Activated CD4-positive, alpha-beta memory T cell treated with anti-CD3 and anti-CD28 coated beads for 36 hours (primary cell): ENCODE results near the gene SGF29. TPM values are rescaled to one million over a fixed set of nuclear protein-coding genes. Genes with fewer than 3 reads are reported as not detected.

Experiments used
- CTCF ChIA-PET: fragments of 350-600 bp; sonication (Branson Sonifier 250); formaldehyde crosslinking; loops from one replicate; lab custom pipeline; 2021; ENCODE audit warnings: antibody characterized with exemption, inconsistent platforms; lab: Charles Lee
- POLR2A ChIA-PET: fragments of 350-600 bp; sonication (Branson Sonifier 250); formaldehyde crosslinking; loops from one replicate; lab custom pipeline; 2021; ENCODE audit warnings: antibody characterized with exemption; lab: Charles Lee
- DNase-seq: peaks from one replicate; pipeline ENCODE4 v3.0.0-alpha.2; 2020
- H3K27ac Mint-ChIP-seq: one replicate; pipeline ENCODE4 v1.8.0; 2021; ENCODE audit warnings: mixed read lengths
- H3K27me3 Mint-ChIP-seq: one replicate; pipeline ENCODE4 v1.8.0; 2021; ENCODE audit warnings: mixed read lengths
- H3K36me3 Mint-ChIP-seq: one replicate; pipeline ENCODE4 v1.8.0; 2021; ENCODE audit warnings: mixed read lengths
- H3K4me1 Mint-ChIP-seq: one replicate; pipeline ENCODE4 v1.8.0; 2021; ENCODE audit warnings: low read depth, mixed read lengths
- H3K4me3 Mint-ChIP-seq: one replicate; pipeline ENCODE4 v1.8.0; 2021; ENCODE audit warnings: mild to moderate bottlenecking, mixed read lengths
- H3K9me3 Mint-ChIP-seq: one replicate; pipeline ENCODE4 v1.8.0; 2021; ENCODE audit warnings: mixed read lengths
- intact Hi-C: fragments of 100-400 bp; cut with micrococcal nuclease; formaldehyde crosslinking; loops from one replicate; pipeline ENCODE4 v1.15.1; 2023
- total RNA-seq, 2 experiments: library from RNA; stranded (reverse); gene quantifications; one replicate each; pipeline ENCODE4 v1.2.3, GENCODE V29; 2021

Gene SGF29
- total RNA-seq, 2 experiments from 2014 or later, result 17.8 to 18.5 TPM

DNA sequence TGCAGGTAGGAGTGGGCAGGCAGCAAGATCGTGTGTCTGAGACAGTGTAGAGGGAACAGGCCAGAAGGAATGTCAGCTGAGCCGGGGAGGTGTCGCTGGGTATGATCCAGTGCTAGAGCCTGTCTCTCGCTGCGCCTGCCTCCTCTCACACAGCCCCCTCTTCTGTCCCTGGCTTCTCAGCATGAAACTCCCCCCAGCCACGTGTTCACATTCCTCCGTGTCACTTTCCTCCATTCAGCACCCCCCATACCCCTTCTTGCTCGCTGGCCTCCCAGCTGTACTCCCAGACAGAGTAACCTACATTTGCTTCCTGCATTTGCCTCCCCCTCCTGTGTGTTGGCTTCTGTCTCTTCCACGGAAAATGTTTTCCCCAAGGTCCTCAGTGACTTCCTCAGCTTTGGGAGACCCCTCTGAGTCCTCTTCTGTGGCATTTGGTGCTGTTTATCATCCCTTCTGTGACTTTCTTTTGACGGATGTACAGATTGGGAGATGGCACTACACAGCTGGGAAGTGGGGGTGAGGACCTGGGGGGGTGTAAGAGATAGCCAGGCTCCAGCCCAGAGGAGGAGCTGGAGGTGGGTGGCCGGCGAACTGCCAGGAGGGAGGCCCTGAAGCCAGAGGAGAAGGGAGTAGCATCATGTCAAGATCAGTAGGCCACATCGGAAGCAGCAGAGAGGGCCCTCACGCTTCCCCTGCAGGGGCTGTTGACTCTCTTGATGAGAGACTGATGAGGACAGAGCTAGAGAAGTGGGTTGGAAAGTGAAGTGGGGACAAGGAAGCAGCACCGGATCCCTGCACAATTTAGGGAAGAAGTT is 19.2 kb downstream of the SGF29 start:
- H3K27ac Mint-ChIP-seq, result no peak overlapping the region
- CTCF ChIA-PET, result interaction anchor here (1.2 kb wide), 1 partner anchor 25 kb away, joined by 3 read pairs; no protein-coding TSS in a partner anchor
- H3K36me3 Mint-ChIP-seq, result peaks cover 1% of the 10 kb centered on the region
- no peak overlapping the region for H3K4me3 Mint-ChIP-seq
- DNase-seq, result no peak
- no peaks in the 10 kb centered on the region for H3K27me3 Mint-ChIP-seq
- POLR2A ChIA-PET, result no interaction called here
- H3K9me3 Mint-ChIP-seq, result no peaks in the 10 kb centered on the region
- H3K4me1 Mint-ChIP-seq, result peaks cover 5% of the 10 kb centered on the region
- intact Hi-C loops, result no loop called here

GRCh38 chr16:28573738-28574718 is 20.3 kb downstream of the SGF29 start:
- DNase-seq, result no peak
- Mint-ChIP-seq H3K4me3 (no peak overlapping the region), H3K4me1 (peaks cover 7% of the 10 kb centered on the region), H3K27me3 (no peaks in the 10 kb centered on the region), H3K36me3 (peaks cover 1% of the 10 kb centered on the region), H3K9me3 (no peaks in the 10 kb centered on the region), H3K27ac (no peak overlapping the region)
- ChIA-PET POLR2A (no interaction called here), CTCF (interaction anchor here (1.2 kb wide), 1 partner anchor 24 kb away, joined by 3 read pairs; no protein-coding TSS in a partner anchor)
- intact Hi-C loops, result no loop called here

DNA sequence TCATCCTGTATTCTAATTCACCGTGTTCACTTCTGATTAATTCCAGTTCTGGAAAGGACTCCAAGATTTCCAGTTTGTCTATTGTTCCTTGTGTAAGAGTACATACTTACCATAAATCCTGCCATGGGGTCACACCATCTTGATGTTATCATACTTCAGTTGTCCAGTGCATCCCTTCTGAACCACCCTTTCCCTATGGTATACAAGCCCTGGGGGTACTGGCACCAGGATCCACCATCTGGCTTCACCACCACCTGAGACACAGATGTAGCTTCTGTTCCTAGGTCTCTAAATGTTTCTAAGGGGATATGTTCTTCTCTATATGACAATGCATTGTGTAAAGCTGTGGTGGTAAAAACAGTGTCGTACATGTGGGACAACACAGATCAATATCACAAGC is 21.2 kb downstream of the SGF29 start:
- CTCF ChIA-PET, result no interaction called here
- Mint-ChIP-seq H3K9me3 (no peaks in the 10 kb centered on the region), H3K27me3 (no peaks in the 10 kb centered on the region), H3K4me3 (no peak overlapping the region), H3K4me1 (peaks cover 7% of the 10 kb centered on the region), H3K36me3 (peaks cover 1% of the 10 kb centered on the region), H3K27ac (no peak overlapping the region)
- DNase-seq, result no peak
- POLR2A ChIA-PET, result no interaction called here
- intact Hi-C loops, result no loop called here

- Mint-ChIP-seq H3K4me1 (peaks cover 7% of the 10 kb centered on the region), H3K36me3 (peaks cover 1% of the 10 kb centered on the region), H3K27ac (no peak overlapping the region), H3K27me3 (no peaks in the 10 kb centered on the region), H3K4me3 (no peak overlapping the region), H3K9me3 (no peaks in the 10 kb centered on the region)
- intact Hi-C loops, result no loop called here
- no peak for DNase-seq
- POLR2A ChIA-PET, result no interaction called here
- CTCF ChIA-PET, result no interaction called here
Observed at GRCh38 chr16:28575446-28576109, 21.9 kb downstream of the SGF29 start.

DNA sequence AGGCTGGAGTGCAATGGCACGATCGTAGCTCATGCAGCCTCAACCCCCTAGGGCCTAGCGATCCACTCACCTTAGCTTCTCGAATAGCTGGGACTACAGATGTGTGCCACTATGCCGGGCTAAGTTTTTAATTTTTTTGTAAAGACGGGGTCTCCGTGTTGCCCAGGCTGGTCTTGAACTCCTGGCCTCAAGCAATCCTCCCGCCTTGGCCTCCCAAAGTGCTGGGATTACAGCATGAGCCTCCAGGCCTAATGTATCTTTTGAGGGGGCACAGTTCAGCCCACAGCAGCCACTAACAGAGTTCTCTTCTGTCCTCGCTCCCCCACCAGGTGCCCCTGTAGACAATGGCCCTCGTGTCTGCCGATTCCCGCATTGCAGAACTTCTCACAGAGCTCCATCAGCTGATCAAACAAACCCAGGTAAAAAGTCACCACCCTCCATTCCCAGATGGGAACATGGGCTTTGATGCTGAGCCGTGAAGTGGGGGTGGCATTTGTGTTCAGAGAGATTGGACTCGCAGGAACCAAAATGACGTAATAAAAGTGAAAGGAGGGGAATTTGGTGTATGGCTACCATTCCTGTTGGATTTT is 27.1 kb downstream of the SGF29 start:
- POLR2A ChIA-PET, result interaction anchor here (1.2 kb wide), 1 partner anchor 39 kb away, joined by 3 read pairs; no protein-coding TSS in a partner anchor
- no peak for DNase-seq
- H3K27ac Mint-ChIP-seq, result no peak overlapping the region
- intact Hi-C loops, result no loop called here
- H3K9me3 Mint-ChIP-seq, result no peaks in the 10 kb centered on the region
- CTCF ChIA-PET, result interaction anchor here (0.9 kb wide), 1 partner anchor 365 kb away, joined by 3 read pairs; no protein-coding TSS in a partner anchor
- no peaks in the 10 kb centered on the region for H3K27me3 Mint-ChIP-seq
- no peak overlapping the region for H3K4me3 Mint-ChIP-seq
- H3K36me3 Mint-ChIP-seq, result peaks cover 13% of the 10 kb centered on the region
- peaks cover 2% of the 10 kb centered on the region for H3K4me1 Mint-ChIP-seq

DNA sequence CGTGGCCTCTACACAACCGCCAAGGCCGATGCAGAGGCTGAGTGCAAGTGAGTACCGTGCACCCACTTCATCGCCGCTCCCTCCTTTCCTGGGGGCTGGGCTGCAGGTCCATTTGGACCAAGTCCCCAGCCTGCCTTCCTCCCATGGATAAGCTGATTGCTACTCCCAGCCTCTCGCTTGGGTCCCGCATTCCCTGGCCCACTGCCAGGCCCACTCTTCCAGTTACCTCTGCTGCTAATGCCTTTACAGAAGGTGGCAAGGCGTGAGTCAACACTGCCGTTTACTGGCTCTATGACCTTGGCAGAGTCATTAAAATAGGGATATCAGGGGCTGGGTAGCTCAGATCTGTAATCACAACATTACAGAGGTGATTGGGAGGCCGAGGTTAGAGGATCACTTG is 32.0 kb downstream of the SGF29 start:
- H3K9me3 Mint-ChIP-seq, result no peaks in the 10 kb centered on the region
- ChIA-PET POLR2A (no interaction called here), CTCF (no interaction called here)
- H3K27ac Mint-ChIP-seq, result no peak overlapping the region
- intact Hi-C loops, result no loop called here
- no peak overlapping the region for H3K4me3 Mint-ChIP-seq
- DNase-seq, result no peak
- H3K36me3 Mint-ChIP-seq, result peaks cover 22% of the 10 kb centered on the region
- no peaks in the 10 kb centered on the region for H3K4me1 Mint-ChIP-seq
- no peaks in the 10 kb centered on the region for H3K27me3 Mint-ChIP-seq

- Mint-ChIP-seq H3K4me1 (no peaks in the 10 kb centered on the region), H3K36me3 (peaks cover 19% of the 10 kb centered on the region), H3K27ac (no peak overlapping the region), H3K27me3 (no peaks in the 10 kb centered on the region), H3K9me3 (no peaks in the 10 kb centered on the region), H3K4me3 (no peak overlapping the region)
- POLR2A ChIA-PET, result no interaction called here
- CTCF ChIA-PET, result no interaction called here
- intact Hi-C loops, result no loop called here
- no peak for DNase-seq
Observed at GRCh38 chr16:28586466-28586865, 32.7 kb downstream of the SGF29 start.

DNA sequence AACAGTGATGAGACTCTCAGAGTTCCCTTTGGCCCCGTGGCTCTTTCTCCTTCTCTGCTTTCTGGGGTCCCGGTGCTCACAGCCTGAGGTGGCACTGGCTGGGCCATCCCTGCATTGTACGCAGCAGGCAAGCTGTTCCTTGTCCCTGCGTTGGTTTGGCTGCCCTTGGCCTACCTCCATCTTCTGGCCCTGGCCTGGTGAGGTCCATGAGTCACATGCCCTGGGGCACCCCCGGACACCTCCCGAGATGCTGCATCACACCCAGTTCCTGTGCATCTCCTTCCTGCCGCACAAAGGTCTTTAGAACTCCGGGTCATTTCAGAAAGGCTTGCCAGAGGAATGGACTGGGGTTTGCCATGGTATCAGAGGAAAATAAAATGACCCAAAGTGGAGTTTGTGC is 33.7 kb downstream of the SGF29 start:
- CTCF ChIA-PET, result no interaction called here
- H3K36me3 Mint-ChIP-seq, result peaks cover 17% of the 10 kb centered on the region
- no peak overlapping the region for H3K4me3 Mint-ChIP-seq
- no peaks in the 10 kb centered on the region for H3K27me3 Mint-ChIP-seq
- H3K4me1 Mint-ChIP-seq, result no peaks in the 10 kb centered on the region
- no peak overlapping the region for H3K27ac Mint-ChIP-seq
- POLR2A ChIA-PET, result no interaction called here
- H3K9me3 Mint-ChIP-seq, result no peaks in the 10 kb centered on the region
- no peak for DNase-seq
- intact Hi-C loops, result no loop called here

GRCh38 chr16:28589069-28589468 is 35.3 kb downstream of the SGF29 start:
- no peak overlapping the region for H3K27ac Mint-ChIP-seq
- no peak for DNase-seq
- no peaks in the 10 kb centered on the region for H3K27me3 Mint-ChIP-seq
- ChIA-PET POLR2A (no interaction called here), CTCF (no interaction called here)
- intact Hi-C loops, result no loop called here
- no peaks in the 10 kb centered on the region for H3K9me3 Mint-ChIP-seq
- H3K36me3 Mint-ChIP-seq, result peaks cover 15% of the 10 kb centered on the region
- no peak overlapping the region for H3K4me3 Mint-ChIP-seq
- H3K4me1 Mint-ChIP-seq, result no peaks in the 10 kb centered on the region

- intact Hi-C loops, result no loop called here
- Mint-ChIP-seq H3K36me3 (peaks cover 12% of the 10 kb centered on the region), H3K27ac (no peak overlapping the region), H3K4me1 (no peaks in the 10 kb centered on the region), H3K9me3 (no peaks in the 10 kb centered on the region), H3K4me3 (no peak overlapping the region), H3K27me3 (no peaks in the 10 kb centered on the region)
- ChIA-PET CTCF (no interaction called here), POLR2A (no interaction called here)
- no peak for DNase-seq
Observed at GRCh38 chr16:28589930-28590329, 36.2 kb downstream of the SGF29 start.

GRCh38 chr16:28590384-28591340 is 36.9 kb downstream of the SGF29 start:
- CTCF ChIA-PET, result no interaction called here
- no peak for DNase-seq
- intact Hi-C loops, result no loop called here
- Mint-ChIP-seq H3K27me3 (no peaks in the 10 kb centered on the region), H3K4me1 (no peaks in the 10 kb centered on the region), H3K4me3 (no peak overlapping the region), H3K27ac (no peak overlapping the region), H3K9me3 (no peaks in the 10 kb centered on the region), H3K36me3 (peaks cover 9% of the 10 kb centered on the region)
- POLR2A ChIA-PET, result no interaction called here
